ENCODE data around the gene LMF1. TPM values are rescaled to one million over a fixed set of nuclear protein-coding genes. Genes with fewer than 3 reads are reported as not detected.

Gene LMF1
- total and polyA plus RNA-seq, 2 of the 4 experiments (the other 2 are of a cell fraction) = 7.7 to 13.1 TPM

- Histone ChIP-seq H2AK5ac (ENCODE audit: low read depth, low read length) (no peak overlapping the region), H4K91ac (ENCODE audit: insufficient read depth, low read depth, low read length) (no peak overlapping the region), H3K4ac (ENCODE audit: low read depth, low read length) (no peak overlapping the region), H4K5ac (ENCODE audit: low read depth, low read length) (no peak overlapping the region), H2BK5ac (ENCODE audit: low read depth, low read length, poor library complexity, severe bottlenecking) (no peak overlapping the region), H3K9ac (ENCODE audit: low read depth, low read length) (no peak overlapping the region), H3K4me1 (ENCODE audit: control insufficient read depth, insufficient read depth, low read length) (peaks cover 8% of the 10 kb centered on the region), H3K36me3 (ENCODE audit: control insufficient read depth, insufficient read depth, low read length) (peaks cover 9% of the 10 kb centered on the region; the same call in 1 of the 2 replicates), H3K4me3 (ENCODE audit: insufficient read depth, low read depth, low read length) (no peak overlapping the region), H3K14ac (replicated peaks; ENCODE audit: low read depth, low read length) (no peak overlapping the region), H2AFZ (replicated peaks; ENCODE audit: low read length, poor library complexity) (peak overlapping the region; percentile 92), H3K79me1 (ENCODE audit: low read depth in 1 of 2, low read length in 2 of 2) (peaks cover 11 to 14% of the 10 kb centered on the region in 2 experiments), H2AK9ac (replicated peaks; ENCODE audit: low read depth, low read length, poor library complexity) (no peak overlapping the region), H4K20me1 (ENCODE audit: insufficient read depth, low read length) (no peaks in the 10 kb centered on the region), H3K18ac (ENCODE audit: low read depth, low read length) (no peak overlapping the region), H3K9me1 (ENCODE audit: insufficient read depth, low read length) (peaks cover 7% of the 10 kb centered on the region), H4K8ac (ENCODE audit: low read depth in 2 of 2, low read length in 2 of 2) (no peak overlapping the region), H2BK120ac (ENCODE audit: low read depth, low read length) (no peak overlapping the region), H3K4me2 (ENCODE audit: low read depth, low read length) (no peak overlapping the region), H3K56ac (ENCODE audit: extremely low read depth, insufficient read depth, low read length) (no peak overlapping the region), H3K27ac (ENCODE audit: insufficient read depth, low read length) (no peak overlapping the region), H3K27me3 (ENCODE audit: control insufficient read depth, insufficient read depth, low read length) (peaks cover 37% of the 10 kb centered on the region), H3K9me3 (ENCODE audit: control insufficient read depth, insufficient read depth, low read length) (peaks cover 7% of the 10 kb centered on the region; the same call in 1 of the 2 replicates), H2BK15ac (ENCODE audit: low read depth, low read length) (no peak overlapping the region), H2BK20ac (ENCODE audit: low read depth, low read length) (no peak overlapping the region), H3K23ac (ENCODE audit: low read depth, low read length) (no peak overlapping the region)
- no peak for DNase-seq
- dilution Hi-C loops (cut with HindIII; ENCODE audit: low sequenced_read_pairs, unreplicated experiment) (no loop called here), intact Hi-C loops (cut with micrococcal nuclease) (no loop called here), in situ Hi-C loops (cut with MboI; ENCODE audit: low sequenced_read_pairs) (no loop called here)
- no TSS peak for BruUV-seq (replicated peaks)
- no peak for ATAC-seq (ENCODE audit: low read depth)
- ChIA-PET POLR2A (ENCODE audit: unreplicated experiment) (no interaction called here), CTCF (no interaction called here)
- 100% methylated on average over 1 of the region's 5 CpGs; no CpG with 5 or more reads in 1 of the 2 experiments for WGBS, 2 experiments (ENCODE audit: extremely low coverage in 2 of 2, insufficient read length in 1 of 2)
- no peak for TF ChIP-seq RCOR1 (IDR thresholded peaks at IDR 0.05; ENCODE audit: insufficient replicate concordance, low read length)
- no peak for TF ChIP-seq MAZ (IDR thresholded peaks at IDR 0.05; ENCODE audit: borderline replicate concordance, low read depth, low read length)
- TF ChIP-seq, protein P1, sequence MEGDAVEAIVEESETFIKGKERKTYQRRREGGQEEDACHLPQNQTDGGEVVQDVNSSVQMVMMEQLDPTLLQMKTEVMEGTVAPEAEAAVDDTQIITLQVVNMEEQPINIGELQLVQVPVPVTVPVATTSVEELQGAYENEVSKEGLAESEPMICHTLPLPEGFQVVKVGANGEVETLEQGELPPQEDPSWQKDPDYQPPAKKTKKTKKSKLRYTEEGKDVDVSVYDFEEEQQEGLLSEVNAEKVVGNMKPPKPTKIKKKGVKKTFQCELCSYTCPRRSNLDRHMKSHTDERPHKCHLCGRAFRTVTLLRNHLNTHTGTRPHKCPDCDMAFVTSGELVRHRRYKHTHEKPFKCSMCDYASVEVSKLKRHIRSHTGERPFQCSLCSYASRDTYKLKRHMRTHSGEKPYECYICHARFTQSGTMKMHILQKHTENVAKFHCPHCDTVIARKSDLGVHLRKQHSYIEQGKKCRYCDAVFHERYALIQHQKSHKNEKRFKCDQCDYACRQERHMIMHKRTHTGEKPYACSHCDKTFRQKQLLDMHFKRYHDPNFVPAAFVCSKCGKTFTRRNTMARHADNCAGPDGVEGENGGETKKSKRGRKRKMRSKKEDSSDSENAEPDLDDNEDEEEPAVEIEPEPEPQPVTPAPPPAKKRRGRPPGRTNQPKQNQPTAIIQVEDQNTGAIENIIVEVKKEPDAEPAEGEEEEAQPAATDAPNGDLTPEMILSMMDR (conservative IDR thresholded peaks at IDR 0.05; ENCODE audit: low read depth, low read length) = no peak
- TF ChIP-seq CHD1 (IDR thresholded peaks at IDR 0.05; ENCODE audit: low read depth, low read length) = no peak
- TF ChIP-seq BHLHE40 (IDR thresholded peaks at IDR 0.05; ENCODE audit: low read depth, low read length) = no peak
Observed at GRCh38 chr16:971582-971905, 760 bp upstream of the LMF1 start.
